Embryonic facial prominence (tissue), 1 donor: ENCODE measurements around the gene DUOX2.
"Not testable (repeated sequence)": the region's sequence is repeated elsewhere in the genome, so short reads cannot be mapped to it uniquely, and the experiment has no call there.

Experiments used
- DNase-seq: peaks from one replicate; pipeline ENCODE4 v3.0.0-alpha.2; 2016; ENCODE audit errors: extremely low spot score

Gene DUOX2

GRCh38 chr15:45100884-45101625 lies 12.9 kb downstream of the DUOX2 start:
- DNase-seq = no peak

- no peak for DNase-seq
These were observed 14.3 kb downstream of the DUOX2 start for GRCh38 chr15:45099549-45100165.

- no peak for DNase-seq
These were observed 16.5 kb downstream of the DUOX2 start for GRCh38 chr15:45097466-45097865.

GRCh38 chr15:45095661-45096060 lies 18.3 kb downstream of the DUOX2 start:
- no peak for DNase-seq

- no peak for DNase-seq
These were observed 19.6 kb downstream of the DUOX2 start for GRCh38 chr15:45094358-45094730.

GRCh38 chr15:45093622-45094357 lies 20.2 kb downstream of the DUOX2 start:
- DNase-seq = no peak

- DNase-seq = no peak
These were observed 21.0 kb downstream of the DUOX2 start for GRCh38 chr15:45093013-45093412.

GRCh38 chr15:45091576-45091975 lies 22.4 kb downstream of the DUOX2 start:
- DNase-seq = no peak

GRCh38 chr15:45091161-45091560 lies 22.8 kb downstream of the DUOX2 start:
- DNase-seq = no peak

GRCh38 chr15:45089712-45090373 lies 24.1 kb downstream of the DUOX2 start:
- DNase-seq = no peak

- DNase-seq = no peak
These were observed 24.9 kb downstream of the DUOX2 start for GRCh38 chr15:45088801-45089711.

- DNase-seq = no peak
These were observed 26.5 kb downstream of the DUOX2 start for GRCh38 chr15:45087513-45087912.

GRCh38 chr15:45084163-45084562 lies 29.8 kb downstream of the DUOX2 start:
- DNase-seq = no peak

GRCh38 chr15:45083223-45083622 lies 30.7 kb downstream of the DUOX2 start:
- no peak for DNase-seq

GRCh38 chr15:45082412-45082811 lies 31.6 kb downstream of the DUOX2 start:
- not testable (repeated sequence) for DNase-seq

GRCh38 chr15:45080593-45080992 lies 33.4 kb downstream of the DUOX2 start:
- not testable (repeated sequence) for DNase-seq

- DNase-seq = not testable (repeated sequence)
These were observed 34.2 kb downstream of the DUOX2 start for GRCh38 chr15:45079628-45080246.

- not testable (repeated sequence) for DNase-seq
These were observed 34.8 kb downstream of the DUOX2 start for GRCh38 chr15:45079201-45079600.

GRCh38 chr15:45077391-45077790 lies 36.6 kb downstream of the DUOX2 start:
- DNase-seq = not testable (repeated sequence)

- DNase-seq = not testable (repeated sequence)
These were observed 38.3 kb downstream of the DUOX2 start for GRCh38 chr15:45075440-45076320.
